ENCODE measurements around the gene ANKRD13C.

- TF ChIP-seq POLR2A (IDR thresholded peaks at IDR 0.05) = no peak
- no peak for TF ChIP-seq CTCF (IDR thresholded peaks at IDR 0.05)
Observed at GRCh38 chr1:70247122-70247521, 107.4 kb downstream of the ANKRD13C start.
